ENCODE measurements around the gene B3GALT4. TPM values are rescaled to one million over a fixed set of nuclear protein-coding genes. Genes with fewer than 3 reads are reported as not detected.
"Not testable (repeated sequence)": the region's sequence is repeated elsewhere in the genome, so short reads cannot be mapped to it uniquely, and the experiment has no call there.

Gene B3GALT4
- total RNA-seq, 2 experiments from 2014 or later: 2.8 to 3.5 TPM

DNA sequence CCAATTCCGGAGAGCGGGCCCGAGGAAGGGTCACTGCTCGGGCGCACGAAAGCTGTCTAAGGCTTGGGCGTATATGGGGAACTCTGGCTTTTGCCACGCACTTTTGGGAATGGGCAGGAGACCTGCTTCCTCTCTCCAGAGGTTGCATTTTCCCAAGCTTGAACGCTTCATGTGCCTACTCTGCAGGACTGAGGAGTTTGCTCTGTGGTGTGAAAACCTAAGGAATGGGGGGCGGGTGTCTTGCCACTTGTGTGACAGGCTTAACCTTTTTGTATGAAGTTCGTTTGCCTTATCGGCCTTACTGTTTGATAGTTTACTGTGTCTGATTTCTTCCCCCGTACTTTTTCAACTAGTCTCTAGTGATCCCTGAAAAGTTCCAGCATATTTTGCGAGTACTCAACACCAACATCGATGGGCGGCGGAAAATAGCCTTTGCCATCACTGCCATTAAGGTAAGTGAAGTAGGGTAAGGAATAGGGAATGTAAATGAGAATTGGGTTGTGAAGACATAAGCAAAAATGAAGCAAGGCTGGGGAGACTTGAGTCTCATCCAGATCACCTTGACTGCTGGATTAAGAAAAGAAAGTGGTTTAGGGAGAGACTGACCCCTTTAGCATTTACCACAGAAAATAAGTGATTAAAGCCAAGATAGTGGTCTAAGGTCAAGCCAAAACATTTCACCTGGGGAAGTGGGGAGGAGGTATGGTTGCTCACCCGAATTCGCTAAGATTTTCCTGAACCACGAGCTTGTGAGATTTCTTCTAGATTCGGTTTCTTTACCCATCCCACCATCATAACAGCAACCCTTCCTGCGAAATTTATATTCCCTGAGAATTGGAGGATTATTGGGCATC is 4.4 kb upstream of the B3GALT4 start:
- CTCF ChIA-PET: interaction anchor here (0.6 to 3.3 kb wide), 13 partner anchors 8 to 1084 kb away, joined by 3 to 14 read pairs (median 4); partner anchors contain the start of genes HSD17B8, PFDN6 and WDR46
- Mint-ChIP-seq H3K27ac (peak overlapping the region; percentile 100), H3K4me3 (peak overlapping the region; percentile 91)

DNA sequence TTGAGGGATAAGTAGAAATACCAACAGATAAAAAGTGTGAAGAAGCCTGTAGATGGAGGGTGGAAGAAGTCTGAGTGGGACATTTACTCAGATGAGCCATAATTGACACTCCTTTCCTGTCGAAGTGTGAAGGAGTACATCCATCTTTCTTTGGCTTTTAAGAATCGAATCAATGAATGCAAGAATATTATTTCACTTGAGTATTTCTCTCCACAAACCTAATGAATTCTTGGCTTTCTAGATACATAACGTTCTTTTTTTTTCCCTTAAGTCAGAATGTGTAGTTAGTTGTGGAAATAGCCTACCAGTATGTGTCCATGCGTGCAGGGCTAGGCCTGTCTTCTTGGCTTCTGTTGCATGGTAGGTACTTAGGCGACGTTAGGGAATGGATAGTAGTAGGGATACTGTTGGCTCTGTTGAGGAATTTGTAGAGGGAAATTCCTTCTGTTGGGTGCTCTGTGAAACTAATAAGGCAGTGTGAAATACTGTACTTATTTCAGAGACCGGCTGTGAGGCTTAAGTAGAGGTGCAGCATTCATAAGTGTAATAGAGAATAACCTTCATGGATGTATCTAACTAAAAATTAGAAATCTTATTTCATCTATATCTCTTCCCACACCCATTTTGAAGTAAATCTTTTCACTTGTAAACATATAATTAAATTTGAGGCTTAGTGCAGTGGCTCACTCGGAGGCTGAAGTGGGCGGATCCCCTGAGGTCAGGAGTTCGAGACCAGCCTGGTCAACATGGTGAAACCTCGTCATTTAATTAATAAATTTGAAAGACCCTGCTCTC is 3.6 kb upstream of the B3GALT4 start:
- no peaks in the 10 kb centered on the region for H3K27me3 Mint-ChIP-seq
- intact Hi-C loops (cut with DNase I, micrococcal nuclease): loop anchor here (2.0 to 10.0 kb wide), 6 partner anchors 39 to 1299 kb away; partner anchors contain the start of genes DXO (in 1 of the 2), ITPR3 (in 1 of the 2), PSMB9 (in 1 of the 2) and TAP1 (in 1 of the 2)
- ChIA-PET CTCF (interaction anchor here (0.6 kb wide), 1 partner anchor 155 kb away, joined by 4 read pairs; no protein-coding TSS in a partner anchor), POLR2A (interaction anchor here (2.9 kb wide), 1 partner anchor 16 kb away, joined by 18 read pairs; the partner anchor contains the start of genes PFDN6 and WDR46)
- H3K4me1 Mint-ChIP-seq: peaks cover 56% of the 10 kb centered on the region
- H3K9me3 Mint-ChIP-seq (ENCODE audit: low read depth): no peaks in the 10 kb centered on the region
- ATAC-seq (no peak), DNase-seq (no peak)
- H3K27ac Mint-ChIP-seq: peak overlapping the region; percentile 100
- H3K4me3 Mint-ChIP-seq: peak overlapping the region; percentile 91
- peaks cover 61% of the 10 kb centered on the region for H3K36me3 Mint-ChIP-seq (ENCODE audit: low read depth)

More for the DNA sequence above, 4.4 kb upstream of the B3GALT4 start:
- POLR2A ChIA-PET: interaction anchor here (0.9 to 2.9 kb wide), 6 partner anchors 16 to 301 kb away, joined by 3 to 18 read pairs (median 8); partner anchors contain the start of genes PFDN6, RING1, WDR46 and ZBTB22
- H3K27me3 Mint-ChIP-seq: no peaks in the 10 kb centered on the region
- peaks cover 52% of the 10 kb centered on the region for H3K4me1 Mint-ChIP-seq
- ATAC-seq (peak; percentile 4), DNase-seq (no peak)
- intact Hi-C loops (cut with DNase I, micrococcal nuclease): loop anchor here (1.0 to 10.0 kb wide), 8 partner anchors 40 to 1298 kb away; partner anchors contain the start of genes DXO (in 1 of the 2), ITPR3 (in 1 of the 2), PSMB9 (in 1 of the 2) and TAP1 (in 1 of the 2)
- no peaks in the 10 kb centered on the region for H3K9me3 Mint-ChIP-seq (ENCODE audit: low read depth)
- H3K36me3 Mint-ChIP-seq (ENCODE audit: low read depth): peaks cover 64% of the 10 kb centered on the region

DNA sequence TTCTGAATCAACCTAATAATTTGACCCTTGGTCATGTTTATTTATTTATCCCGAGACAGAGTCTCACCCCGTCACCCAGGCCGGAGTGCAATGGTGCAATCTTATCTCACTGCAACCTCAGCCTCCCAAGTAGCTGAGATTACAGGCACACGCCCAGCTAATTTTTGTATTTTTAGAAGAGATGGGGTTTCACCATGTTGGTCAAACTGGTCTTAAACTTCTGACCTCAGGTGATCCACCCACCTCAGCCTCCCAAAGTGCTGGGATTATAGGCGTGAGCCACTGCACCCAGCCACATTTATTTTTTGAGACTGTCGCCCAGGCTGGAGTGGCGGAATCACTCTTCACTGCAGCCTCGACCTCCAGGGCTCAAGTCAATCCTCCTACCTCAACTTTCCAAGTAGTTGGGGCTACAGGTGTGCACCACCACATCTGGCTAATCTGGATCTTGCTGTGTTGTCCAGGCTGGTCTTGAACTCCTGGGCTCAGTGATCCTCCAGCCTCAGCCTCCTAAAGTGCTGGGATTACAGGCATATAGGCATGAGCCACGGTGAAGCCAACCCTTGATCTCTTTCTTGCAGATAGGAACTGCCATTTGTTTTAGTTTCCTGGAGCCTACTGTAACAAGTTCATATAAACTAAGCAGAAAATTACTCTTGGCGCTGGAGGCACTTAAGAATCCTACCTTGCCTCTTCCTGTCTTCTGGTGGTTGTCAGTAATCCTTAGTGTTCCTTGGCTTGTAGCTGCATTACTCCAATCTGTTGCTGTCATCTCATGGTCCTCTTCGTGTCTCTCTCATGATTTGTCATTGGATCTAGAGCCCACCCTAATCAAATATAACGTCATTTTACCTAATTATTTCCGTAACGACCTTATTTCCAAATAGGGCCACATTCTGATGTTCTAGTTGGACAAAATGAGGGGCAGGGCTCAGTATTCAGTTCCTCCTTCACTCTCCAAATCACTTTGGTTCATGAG is 2.7 kb upstream of the B3GALT4 start:
- no peak for DNase-seq
- intact Hi-C loops (cut with DNase I, micrococcal nuclease): loop anchor here (2.0 to 10.0 kb wide), 6 partner anchors 38 to 1299 kb away; partner anchors contain the start of genes DXO (in 1 of the 2), ITPR3 (in 1 of the 2), PSMB9 (in 1 of the 2) and TAP1 (in 1 of the 2)
- peaks cover 56% of the 10 kb centered on the region for H3K4me1 Mint-ChIP-seq
- POLR2A ChIA-PET: interaction anchor here (0.5 kb wide), 1 partner anchor 15 kb away, joined by 3 read pairs; the partner anchor contains the start of genes PFDN6 and WDR46
- CTCF ChIA-PET: no interaction called here
- no peak for ATAC-seq
- H3K4me3 Mint-ChIP-seq: peak overlapping the region; percentile 91
- H3K9me3 Mint-ChIP-seq (ENCODE audit: low read depth): no peaks in the 10 kb centered on the region
- H3K27ac Mint-ChIP-seq: peak overlapping the region; percentile 100
- H3K36me3 Mint-ChIP-seq (ENCODE audit: low read depth): peaks cover 58% of the 10 kb centered on the region
- no peaks in the 10 kb centered on the region for H3K27me3 Mint-ChIP-seq

DNA sequence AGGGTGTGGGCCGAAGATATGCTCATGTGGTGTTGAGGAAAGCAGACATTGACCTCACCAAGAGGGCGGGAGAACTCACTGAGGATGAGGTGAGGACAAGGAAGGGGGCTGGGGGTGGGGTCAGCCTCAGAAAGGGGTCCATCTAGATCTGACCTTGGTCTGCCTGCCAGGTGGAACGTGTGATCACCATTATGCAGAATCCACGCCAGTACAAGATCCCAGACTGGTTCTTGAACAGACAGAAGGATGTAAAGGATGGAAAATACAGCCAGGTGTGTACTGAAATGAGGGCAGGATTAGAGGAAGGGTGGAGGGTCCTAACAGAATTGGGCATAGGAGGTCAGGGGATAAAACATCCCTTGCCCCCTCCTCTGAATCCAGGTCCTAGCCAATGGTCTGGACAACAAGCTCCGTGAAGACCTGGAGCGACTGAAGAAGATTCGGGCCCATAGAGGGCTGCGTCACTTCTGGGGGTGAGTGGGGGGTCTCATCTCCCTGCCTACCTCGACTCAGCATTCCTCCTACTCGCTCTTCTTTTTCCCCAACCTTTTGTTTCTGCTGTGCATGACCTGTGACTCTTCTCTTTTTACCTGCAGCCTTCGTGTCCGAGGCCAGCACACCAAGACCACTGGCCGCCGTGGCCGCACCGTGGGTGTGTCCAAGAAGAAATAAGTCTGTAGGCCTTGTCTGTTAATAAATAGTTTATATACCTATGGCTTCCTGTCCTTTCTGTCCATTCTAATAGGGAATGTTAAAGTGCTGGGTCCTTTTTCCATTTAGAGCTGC is 935 bp upstream of the B3GALT4 start:
- CTCF ChIA-PET: interaction anchor here (0.9 to 4.0 kb wide), 3 partner anchors 13 to 42 kb away, joined by 3 to 17 read pairs (median 14); partner anchors contain the start of genes PFDN6, WDR46 and ZBTB22
- not testable (repeated sequence) for H3K27me3 Mint-ChIP-seq; H3K9me3 Mint-ChIP-seq (ENCODE audit: low read depth); ATAC-seq
- Mint-ChIP-seq H3K36me3 (ENCODE audit: low read depth) (peaks cover 58% of the 10 kb centered on the region), H3K4me3 (peak overlapping the region; percentile 91), H3K4me1 (peaks cover 42% of the 10 kb centered on the region), H3K27ac (peak overlapping the region; percentile 90)
- POLR2A ChIA-PET: interaction anchor here (0.6 to 3.7 kb wide), 7 partner anchors 10 to 331 kb away, joined by 3 to 25 read pairs (median 5); partner anchors contain the start of genes PFDN6 and WDR46
- DNase-seq: peak; percentile 19
- intact Hi-C loops (cut with DNase I, micrococcal nuclease): loop anchor here in 1 of 2 experiments (2.0 to 10.0 kb wide), 3 partner anchors 69 to 1301 kb away; partner anchors contain the start of genes CUTA and DXO

DNA sequence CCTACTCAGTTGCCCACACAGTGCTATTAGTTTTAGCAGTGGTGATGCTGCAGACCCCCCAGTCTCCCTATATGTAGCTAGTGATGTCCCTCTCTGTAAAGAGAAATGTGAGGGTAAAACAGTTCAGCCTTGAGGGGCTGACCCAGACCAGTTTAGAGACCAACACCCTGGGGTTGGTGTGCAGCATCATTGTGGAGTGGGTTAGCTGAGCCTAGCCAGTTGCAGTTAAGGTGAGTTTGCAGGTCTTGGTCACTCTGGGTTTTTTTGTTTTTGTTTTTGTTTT is 401 bp upstream of the B3GALT4 start:
- no peak for DNase-seq
- H3K36me3 Mint-ChIP-seq (ENCODE audit: low read depth): peaks cover 58% of the 10 kb centered on the region
- H3K27me3 Mint-ChIP-seq: no peaks in the 10 kb centered on the region
- POLR2A ChIA-PET: interaction anchor here (0.6 to 3.7 kb wide), 12 partner anchors 10 to 331 kb away, joined by 3 to 25 read pairs (median 4); partner anchors contain the start of genes KIFC1, PFDN6, RGL2 and WDR46
- peak overlapping the region; percentile 91 for H3K4me3 Mint-ChIP-seq
- CTCF ChIA-PET: interaction anchor here (0.9 to 4.0 kb wide), 4 partner anchors 13 to 41 kb away, joined by 3 to 17 read pairs (median 9); partner anchors contain the start of genes PFDN6, WDR46 and ZBTB22
- intact Hi-C loops (cut with DNase I, micrococcal nuclease): loop anchor here in 1 of 2 experiments (2.0 to 10.0 kb wide), 3 partner anchors 68 to 1302 kb away; partner anchors contain the start of genes CUTA and DXO
- ATAC-seq: no peak
- no peaks in the 10 kb centered on the region for H3K9me3 Mint-ChIP-seq (ENCODE audit: low read depth)
- peak overlapping the region; percentile 90 for H3K27ac Mint-ChIP-seq
- peaks cover 39% of the 10 kb centered on the region for H3K4me1 Mint-ChIP-seq

DNA sequence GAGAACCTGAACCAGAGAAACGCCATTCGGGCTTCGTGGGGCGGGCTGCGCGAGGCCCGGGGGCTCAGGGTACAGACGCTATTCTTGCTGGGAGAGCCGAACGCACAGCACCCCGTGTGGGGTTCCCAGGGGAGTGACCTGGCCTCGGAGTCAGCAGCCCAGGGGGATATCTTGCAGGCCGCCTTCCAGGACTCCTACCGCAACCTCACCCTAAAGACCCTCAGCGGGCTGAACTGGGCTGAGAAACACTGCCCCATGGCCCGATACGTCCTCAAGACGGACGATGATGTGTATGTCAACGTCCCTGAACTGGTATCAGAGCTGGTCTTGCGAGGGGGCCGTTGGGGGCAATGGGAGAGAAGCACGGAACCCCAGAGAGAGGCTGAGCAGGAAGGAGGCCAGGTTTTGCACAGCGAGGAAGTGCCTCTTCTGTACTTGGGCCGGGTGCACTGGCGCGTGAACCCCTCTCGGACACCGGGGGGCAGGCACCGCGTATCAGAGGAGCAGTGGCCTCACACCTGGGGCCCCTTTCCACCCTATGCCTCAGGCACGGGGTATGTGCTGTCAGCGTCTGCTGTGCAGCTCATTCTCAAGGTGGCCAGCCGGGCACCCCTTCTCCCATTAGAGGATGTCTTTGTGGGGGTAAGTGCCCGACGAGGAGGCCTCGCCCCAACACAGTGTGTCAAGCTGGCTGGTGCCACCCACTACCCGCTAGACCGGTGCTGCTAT is 904 bp downstream of the B3GALT4 start:
- DNase-seq: peak; percentile 57
- POLR2A ChIA-PET: interaction anchor here (0.6 to 3.7 kb wide), 15 partner anchors 9 to 383 kb away, joined by 3 to 25 read pairs (median 5); partner anchors contain the start of genes CUTA, KIFC1, PFDN6 and RGL2
- ATAC-seq: peak; percentile 6
- intact Hi-C loops (cut with DNase I, micrococcal nuclease): loop anchor here (1.0 to 10.0 kb wide), 7 partner anchors 11 to 1303 kb away; partner anchors contain the start of genes PFDN6 (in 2 of the 2), WDR46 (in 2 of the 2), CUTA (in 1 of the 2) and DXO (in 1 of the 2)
- H3K27ac Mint-ChIP-seq: peak overlapping the region; percentile 92
- peaks cover 36% of the 10 kb centered on the region for H3K4me1 Mint-ChIP-seq
- CTCF ChIA-PET: interaction anchor here (0.6 to 4.0 kb wide), 11 partner anchors 11 to 154 kb away, joined by 3 to 17 read pairs (median 4); partner anchors contain the start of genes PFDN6, WDR46 and ZBTB22
- no peaks in the 10 kb centered on the region for H3K9me3 Mint-ChIP-seq (ENCODE audit: low read depth)
- H3K4me3 Mint-ChIP-seq: peak overlapping the region; percentile 91
- no peaks in the 10 kb centered on the region for H3K27me3 Mint-ChIP-seq
- peaks cover 48% of the 10 kb centered on the region for H3K36me3 Mint-ChIP-seq (ENCODE audit: low read depth)

DNA sequence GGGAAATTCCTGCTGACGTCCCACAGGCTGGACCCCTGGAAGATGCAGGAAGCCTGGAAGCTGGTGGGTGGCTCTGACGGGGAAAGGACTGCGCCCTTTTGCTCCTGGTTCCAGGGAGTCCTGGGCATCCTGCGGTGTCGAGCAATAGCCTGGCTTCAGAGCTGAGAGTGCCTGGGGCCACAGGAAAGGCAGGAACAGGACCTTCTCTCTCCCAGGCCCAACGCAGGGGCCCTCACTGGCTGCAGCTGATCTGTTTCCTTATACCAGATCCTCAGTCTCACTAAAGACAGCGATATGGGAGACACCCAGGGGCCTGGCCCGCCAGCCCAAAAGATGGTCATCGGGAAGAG is 1.4 kb downstream of the B3GALT4 start:
- CTCF ChIA-PET: interaction anchor here (0.8 to 4.0 kb wide), 7 partner anchors 11 to 159 kb away, joined by 3 to 17 read pairs (median 3); partner anchors contain the start of genes PFDN6, WDR46 and ZBTB22
- POLR2A ChIA-PET: interaction anchor here (1.8 to 3.7 kb wide), 3 partner anchors 11 to 40 kb away, joined by 10 to 25 read pairs (median 15); partner anchors contain the start of genes PFDN6, RGL2, WDR46 and ZBTB22
- no peak for ATAC-seq
- no peak overlapping the region for H3K4me3 Mint-ChIP-seq
- DNase-seq: no peak
- intact Hi-C loops (cut with DNase I, micrococcal nuclease): loop anchor here in 1 of 2 experiments (10.0 kb wide), 1 partner anchor 1304 kb away; the partner anchor contains the start of gene DXO
- H3K27ac Mint-ChIP-seq: peak overlapping the region; percentile 92
- H3K27me3 Mint-ChIP-seq: no peaks in the 10 kb centered on the region
- H3K4me1 Mint-ChIP-seq: peaks cover 34% of the 10 kb centered on the region
- H3K9me3 Mint-ChIP-seq (ENCODE audit: low read depth): no peaks in the 10 kb centered on the region
- peaks cover 42% of the 10 kb centered on the region for H3K36me3 Mint-ChIP-seq (ENCODE audit: low read depth)

DNA sequence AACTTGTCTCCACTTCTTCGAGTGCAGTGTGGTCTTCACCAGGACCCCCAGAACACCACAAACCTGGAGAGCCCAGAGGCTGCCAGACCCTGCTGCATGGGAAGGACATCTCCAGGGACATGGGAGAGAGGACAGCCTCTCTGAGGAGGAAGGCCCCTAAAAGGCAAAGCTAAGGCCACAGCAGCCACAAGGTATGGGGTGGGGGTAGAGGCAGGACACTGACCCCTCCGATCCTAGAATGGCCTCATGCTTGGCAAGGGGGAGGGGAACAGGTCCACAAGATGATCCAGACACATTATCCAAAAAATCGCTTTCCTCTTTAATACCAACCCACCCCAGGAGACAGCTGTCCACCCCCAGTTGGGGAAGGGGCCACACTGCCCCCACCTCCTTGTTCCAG is 1.9 kb downstream of the B3GALT4 start:
- Mint-ChIP-seq H3K36me3 (ENCODE audit: low read depth) (peaks cover 38% of the 10 kb centered on the region), H3K4me1 (peaks cover 33% of the 10 kb centered on the region), H3K27me3 (no peaks in the 10 kb centered on the region), H3K27ac (no peak overlapping the region), H3K4me3 (no peak overlapping the region), H3K9me3 (ENCODE audit: low read depth) (no peaks in the 10 kb centered on the region)
- ChIA-PET POLR2A (interaction anchor here (2.1 to 3.7 kb wide), 2 partner anchors 10 to 21 kb away, joined by 15 to 25 read pairs; partner anchors contain the start of genes PFDN6, RGL2 and WDR46), CTCF (interaction anchor here (0.8 to 4.0 kb wide), 6 partner anchors 10 to 160 kb away, joined by 3 to 17 read pairs (median 3); partner anchors contain the start of genes PFDN6, WDR46 and ZBTB22)
- DNase-seq (no peak), ATAC-seq (no peak)
- intact Hi-C loops (cut with DNase I, micrococcal nuclease): loop anchor here in 1 of 2 experiments (10.0 kb wide), 1 partner anchor 1304 kb away; the partner anchor contains the start of gene DXO
